Right cardiac atrium (tissue), 5 donors: ENCODE results near the gene BICD1. TPM values are rescaled to one million over a fixed set of nuclear protein-coding genes. Genes with fewer than 3 reads are reported as not detected.

Experiments
- ATAC-seq, 2 donors: fragments of 200-7000 bp; cut with Tn5 transposase; one replicate each; pipeline versions ENCODE4 v1.8.0 to v1.9.1; 2020; ENCODE audit warnings: moderate library complexity in 2 of 2, mild to moderate bottlenecking in 1 of 2
- DNase-seq, 3 donors: peaks; one replicate each; pipeline ENCODE4 v3.0.0-alpha.2; 2020
- H3K27ac ChIP-seq: one replicate; pipeline ENCODE4 v1.5.1; 2013; ENCODE audit warnings: mild to moderate bottlenecking, low read length, control low read depth, moderate library complexity
- H3K27me3 ChIP-seq: one replicate; pipeline ENCODE4 v1.6.1; 2013; ENCODE audit not compliant: control insufficient read depth, insufficient read depth
- H3K4me1 ChIP-seq: one replicate; pipeline ENCODE4 v1.6.1; 2013; ENCODE audit warnings: low read length; ENCODE audit not compliant: control insufficient read depth, insufficient read depth
- H3K4me3 ChIP-seq: one replicate; pipeline ENCODE4 v1.5.1; 2013; ENCODE audit warnings: low read length, control low read depth
- H3K9me3 ChIP-seq: one replicate; pipeline ENCODE4 v1.6.1; 2013; ENCODE audit warnings: low read length; ENCODE audit not compliant: control insufficient read depth
- WGBS: extraction: QIAGEN DNeasy Blood & Tissue Kit; methylation state at CpG from one replicate; pipeline ENCODE4 v1.1.7; 2013; 5-methylcytosine and 5-hydroxymethylcytosine counted together
- intact Hi-C, 4 donors: fragments of 100-400 bp; cut with DNase I; formaldehyde crosslinking; loops; one replicate each; pipeline versions ENCODE4 v1.11.0 to v1.14.0; 2022 to 2023
- polyA plus RNA-seq: library from polyadenylated mRNA; stranded (reverse); fragments of 200-250 nt; gene quantifications from one replicate; pipeline ENCODE4 v1.2.3, GENCODE V29; 2013
- total RNA-seq, 4 donors: library from RNA; stranded (reverse); fragmentation: NEBNext Ultra II Directional; extraction: Animal tissue kit (Norgen Biotek cat#: 25700); gene quantifications; one replicate each; pipeline ENCODE4 v1.2.1, GENCODE V29; 2021
- donor health status: healthy with polysubstance abuse.
- donor health status: DM: no; HTN: yes; CAD: no.
- donor health status: DM: no; HTN: no; CAD: no.
- donor health status: DM: no; HTN: yes; CAD: no; lungs with severe emphysema.
- donor health status: DM: yes; HTN: yes; CAD: no.

The BICD1 gene
- total and polyA plus RNA-seq, 5 donors, result 3.1 to 12.8 (median 9.0) TPM

GRCh38 chr12:32248441-32249140, 141.9 kb downstream of the BICD1 start:
- Histone ChIP-seq H3K4me3 (no peak overlapping the region), H3K4me1 (no peaks in the 10 kb centered on the region), H3K27me3 (no peaks in the 10 kb centered on the region), H3K27ac (no peak overlapping the region), H3K9me3 (no peaks in the 10 kb centered on the region)
- intact Hi-C loops, result no loop called here
- ATAC-seq (no peak), DNase-seq (no peak)
- 97% methylated on average over 5 of the region's 5 CpGs for WGBS

DNA sequence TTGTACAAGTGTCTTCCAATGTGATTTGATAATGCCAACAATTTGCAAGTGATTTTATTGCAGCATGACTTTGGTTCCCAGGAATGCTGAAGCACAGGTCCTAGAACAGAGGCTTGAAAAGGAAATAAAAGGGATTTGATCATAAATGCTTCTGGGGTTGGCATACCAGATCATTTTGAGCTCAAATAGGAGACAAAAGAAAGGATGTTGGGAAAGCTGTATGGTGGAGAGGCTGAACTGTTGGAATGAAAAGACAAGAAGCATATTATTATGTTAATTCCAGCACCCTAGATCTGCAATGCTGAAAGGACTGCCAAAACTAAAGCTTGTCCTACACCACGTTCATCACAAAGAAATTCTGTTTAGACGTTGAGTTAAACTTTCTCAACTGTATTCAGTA, 143.1 kb downstream of the BICD1 start:
- ATAC-seq (no peak), DNase-seq (no peak)
- no peaks in the 10 kb centered on the region for H3K27me3 ChIP-seq
- no peak overlapping the region for H3K27ac ChIP-seq
- 49% methylated on average over 2 of the region's 2 CpGs for WGBS
- H3K4me1 ChIP-seq, result no peaks in the 10 kb centered on the region
- no peaks in the 10 kb centered on the region for H3K9me3 ChIP-seq
- H3K4me3 ChIP-seq, result no peak overlapping the region
- intact Hi-C loops, result no loop called here

- no peaks in the 10 kb centered on the region for H3K27me3 ChIP-seq
- ATAC-seq (no peak), DNase-seq (no peak)
- WGBS, result 94% methylated on average over 13 of the region's 13 CpGs
- no peak overlapping the region for H3K4me3 ChIP-seq
- H3K9me3 ChIP-seq, result no peaks in the 10 kb centered on the region
- no peak overlapping the region for H3K27ac ChIP-seq
- intact Hi-C loops, result no loop called here
- no peaks in the 10 kb centered on the region for H3K4me1 ChIP-seq
These were observed 145.8 kb downstream of the BICD1 start for GRCh38 chr12:32252199-32253073.

DNA sequence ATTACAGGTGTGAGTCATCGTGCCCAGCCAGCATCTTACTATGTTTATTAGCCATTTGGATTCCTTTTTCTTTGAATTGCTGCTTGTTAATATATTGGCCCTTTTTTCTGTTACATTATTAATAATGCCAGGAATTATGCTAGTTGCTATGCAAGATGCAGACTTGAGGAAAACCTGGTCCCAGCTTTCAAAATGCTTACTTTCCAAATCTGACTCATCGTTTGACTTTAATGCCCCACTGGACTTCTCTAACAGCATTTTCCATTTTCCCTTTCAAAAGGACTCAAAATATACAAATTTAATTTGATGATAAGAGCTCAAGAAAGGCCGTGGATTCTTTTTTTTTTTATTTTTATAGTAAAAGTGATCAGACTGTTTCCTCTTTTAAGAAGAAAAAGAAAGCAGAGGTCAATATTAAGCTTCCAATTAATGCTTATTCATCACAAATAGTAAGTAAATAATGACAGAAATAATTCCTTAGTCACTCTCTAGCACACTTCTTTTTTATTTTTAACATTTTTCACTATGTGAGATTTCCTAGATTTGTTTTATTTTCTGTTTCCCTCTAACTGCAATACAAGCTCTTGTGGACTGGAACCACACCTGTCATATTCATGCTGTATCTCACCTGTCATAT, 146.6 kb downstream of the BICD1 start:
- intact Hi-C loops, result no loop called here
- DNase-seq (no peak), ATAC-seq (no peak)
- Histone ChIP-seq H3K27ac (no peak overlapping the region), H3K27me3 (no peaks in the 10 kb centered on the region), H3K9me3 (no peaks in the 10 kb centered on the region), H3K4me1 (no peaks in the 10 kb centered on the region), H3K4me3 (no peak overlapping the region)
- 74% methylated on average over 3 of the region's 3 CpGs for WGBS

GRCh38 chr12:32254260-32254956, 147.8 kb downstream of the BICD1 start:
- 92% methylated on average over 6 of the region's 6 CpGs for WGBS
- DNase-seq (no peak), ATAC-seq (no peak)
- H3K27me3 ChIP-seq, result no peaks in the 10 kb centered on the region
- no peaks in the 10 kb centered on the region for H3K4me1 ChIP-seq
- H3K27ac ChIP-seq, result no peak overlapping the region
- H3K4me3 ChIP-seq, result no peak overlapping the region
- H3K9me3 ChIP-seq, result no peaks in the 10 kb centered on the region
- intact Hi-C loops, result no loop called here

GRCh38 chr12:32255588-32255987, 148.9 kb downstream of the BICD1 start:
- DNase-seq, result no peak
- Histone ChIP-seq H3K4me3 (no peak overlapping the region), H3K4me1 (no peaks in the 10 kb centered on the region), H3K9me3 (no peaks in the 10 kb centered on the region), H3K27ac (no peak overlapping the region), H3K27me3 (no peaks in the 10 kb centered on the region)
- WGBS, result 99% methylated on average over 4 of the region's 4 CpGs
- ATAC-seq, result no peak
- intact Hi-C loops, result no loop called here

- no peak overlapping the region for H3K4me3 ChIP-seq
- 89% methylated on average over 7 of the region's 7 CpGs for WGBS
- H3K9me3 ChIP-seq, result no peaks in the 10 kb centered on the region
- no peak for DNase-seq
- H3K4me1 ChIP-seq, result no peaks in the 10 kb centered on the region
- H3K27me3 ChIP-seq, result no peaks in the 10 kb centered on the region
- intact Hi-C loops, result no loop called here
- H3K27ac ChIP-seq, result no peak overlapping the region
- ATAC-seq, result no peak
These were observed 151.2 kb downstream of the BICD1 start for GRCh38 chr12:32257695-32258496.

- WGBS, result 71% methylated on average over 3 of the region's 3 CpGs
- Histone ChIP-seq H3K9me3 (no peaks in the 10 kb centered on the region), H3K27me3 (no peaks in the 10 kb centered on the region), H3K27ac (no peak overlapping the region), H3K4me3 (no peak overlapping the region), H3K4me1 (no peaks in the 10 kb centered on the region)
- DNase-seq (no peak), ATAC-seq (no peak)
- intact Hi-C loops, result no loop called here
These were observed 154.0 kb downstream of the BICD1 start for GRCh38 chr12:32260696-32261095.

DNA sequence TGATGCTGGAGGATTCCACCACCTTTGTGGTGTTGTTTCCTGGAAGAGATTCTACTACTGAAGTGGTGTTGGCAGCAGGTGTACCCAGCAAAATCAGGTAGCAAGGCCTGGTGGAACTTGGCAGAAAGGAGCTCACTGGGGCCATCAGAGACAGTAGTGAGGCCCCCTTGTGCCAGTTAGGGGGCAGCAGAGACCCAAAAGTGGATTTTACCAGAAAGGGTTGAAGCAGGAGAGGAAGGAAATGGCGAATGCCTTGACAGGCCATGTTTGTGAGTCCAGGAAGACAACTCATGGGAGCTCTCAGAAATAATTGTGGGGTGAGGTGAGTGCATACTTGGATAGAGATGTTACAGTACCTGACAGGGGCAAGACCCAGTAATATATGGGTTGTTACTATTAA, 155.0 kb downstream of the BICD1 start:
- no peak for DNase-seq
- intact Hi-C loops, result no loop called here
- Histone ChIP-seq H3K27me3 (no peaks in the 10 kb centered on the region), H3K4me3 (no peak overlapping the region), H3K4me1 (no peaks in the 10 kb centered on the region), H3K27ac (no peak overlapping the region), H3K9me3 (no peaks in the 10 kb centered on the region)
- ATAC-seq, result no peak
- WGBS, result 91% methylated on average over 1 of the region's 1 CpG

DNA sequence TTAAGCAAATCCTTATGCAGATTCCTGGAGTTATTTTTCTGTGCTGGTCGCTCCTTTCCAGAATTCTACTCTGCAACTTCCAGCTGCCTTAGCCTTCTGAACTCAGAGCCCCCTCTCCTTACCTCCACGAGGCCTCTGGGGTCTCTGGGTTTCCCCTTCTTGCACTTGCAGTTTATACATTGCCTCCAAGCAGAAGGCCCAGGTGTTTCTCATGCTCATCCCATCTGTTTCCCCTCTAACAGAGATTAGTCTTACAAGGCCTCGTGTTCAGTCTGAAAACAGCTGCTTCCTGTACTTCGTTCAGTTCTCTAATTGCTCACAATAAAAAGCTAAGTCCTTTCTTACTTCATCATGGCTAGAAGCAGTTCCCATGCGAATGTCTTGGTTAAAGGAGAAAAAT, 158.3 kb downstream of the BICD1 start:
- ATAC-seq, result no peak

More for the DNA sequence above, 158.3 kb downstream of the BICD1 start:
- no peaks in the 10 kb centered on the region for H3K4me1 ChIP-seq
- no peak overlapping the region for H3K4me3 ChIP-seq
- no peak overlapping the region for H3K27ac ChIP-seq
- WGBS, result 57% methylated on average over 5 of the region's 5 CpGs
- H3K9me3 ChIP-seq, result no peaks in the 10 kb centered on the region
- no peaks in the 10 kb centered on the region for H3K27me3 ChIP-seq
- DNase-seq, result no peak
- intact Hi-C loops, result no loop called here
